Measurements from ENCODE around the gene WEE1.

Gene WEE1

DNA sequence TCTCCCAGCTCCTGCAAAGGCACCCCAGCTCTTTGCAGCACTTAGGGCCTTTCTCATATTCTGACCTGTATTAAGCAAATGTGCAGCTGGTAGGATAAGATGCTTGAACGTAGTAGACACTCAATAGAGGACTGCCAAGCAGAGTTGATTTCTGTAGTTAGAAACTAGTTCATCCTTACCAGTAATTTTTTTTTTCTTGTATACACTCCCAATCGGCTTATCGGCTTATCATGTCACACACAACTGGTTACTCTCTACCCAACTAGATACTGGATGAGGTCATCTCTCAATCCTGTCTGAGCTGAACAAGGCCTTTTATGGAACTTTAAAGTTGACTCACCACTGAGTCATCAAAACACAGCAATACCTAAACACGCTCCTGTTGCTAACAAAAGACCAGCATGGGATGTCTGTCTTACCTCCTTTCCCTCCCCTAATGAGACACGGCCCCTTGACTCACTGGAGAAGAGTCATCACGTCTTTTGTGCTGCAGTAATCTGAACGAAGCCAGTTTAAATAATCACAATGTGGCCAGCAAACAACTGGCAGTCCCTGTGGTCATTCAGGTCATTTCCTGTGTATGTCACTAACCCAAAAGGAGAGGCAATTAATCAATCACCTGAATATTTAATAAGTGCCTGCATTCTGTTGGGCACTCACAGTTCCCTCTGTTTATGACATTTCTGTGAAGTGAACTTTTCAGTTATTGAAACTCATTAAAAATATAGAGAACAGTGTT lies 7.5 kb upstream of the WEE1 start:
- FAIRE-seq, result peak; percentile 78
- DNase-seq (ENCODE audit: extremely low spot score, insufficient read length, low read depth), result no peak

DNA sequence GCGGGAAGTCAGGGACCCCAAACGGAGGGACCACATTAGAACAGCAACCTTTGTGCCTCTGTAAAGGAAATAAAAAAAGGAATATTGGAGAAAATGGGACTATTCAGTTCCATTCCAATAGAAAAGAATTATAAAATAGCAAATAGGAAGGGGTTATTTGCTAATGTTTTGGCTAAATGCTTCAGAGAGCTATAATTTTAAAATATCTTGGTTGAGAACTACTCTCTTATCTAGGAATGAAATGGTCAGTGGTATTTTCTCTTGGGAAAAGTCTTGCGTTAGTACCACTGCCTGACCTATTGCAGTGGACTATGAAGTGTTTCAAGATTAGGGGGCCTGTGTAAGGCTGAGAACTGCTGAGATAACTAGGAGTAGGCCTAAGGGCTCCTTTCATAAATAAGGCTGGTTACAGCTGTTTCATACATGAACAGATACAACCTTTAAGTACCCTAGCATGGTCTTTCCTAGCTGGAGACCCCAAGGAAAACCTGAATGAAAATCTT lies 6.9 kb upstream of the WEE1 start:
- no peak for DNase-seq (ENCODE audit: extremely low spot score, insufficient read length, low read depth)
- no peak for FAIRE-seq

DNA sequence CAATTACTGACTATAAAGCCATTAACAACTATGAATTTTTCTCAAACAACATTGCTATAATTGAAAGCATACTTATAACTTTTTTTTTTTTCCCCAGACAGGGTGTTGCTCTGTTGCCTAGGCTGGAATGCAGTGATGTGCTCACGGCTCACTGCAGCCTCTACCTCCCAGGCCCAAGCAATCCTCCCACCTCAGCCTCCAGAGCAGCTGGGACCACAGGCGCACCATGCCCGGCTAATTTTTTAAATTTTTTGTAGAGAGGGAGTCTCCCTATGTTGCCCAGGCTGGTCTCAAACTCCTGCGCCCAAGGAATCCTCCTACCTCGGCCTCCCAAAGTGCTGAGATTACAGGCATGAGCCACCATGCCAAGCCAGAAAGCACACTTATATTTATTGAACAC lies 6.1 kb upstream of the WEE1 start:
- DNase-seq (ENCODE audit: extremely low spot score, insufficient read length, low read depth), result no peak
- FAIRE-seq, result no peak

DNA sequence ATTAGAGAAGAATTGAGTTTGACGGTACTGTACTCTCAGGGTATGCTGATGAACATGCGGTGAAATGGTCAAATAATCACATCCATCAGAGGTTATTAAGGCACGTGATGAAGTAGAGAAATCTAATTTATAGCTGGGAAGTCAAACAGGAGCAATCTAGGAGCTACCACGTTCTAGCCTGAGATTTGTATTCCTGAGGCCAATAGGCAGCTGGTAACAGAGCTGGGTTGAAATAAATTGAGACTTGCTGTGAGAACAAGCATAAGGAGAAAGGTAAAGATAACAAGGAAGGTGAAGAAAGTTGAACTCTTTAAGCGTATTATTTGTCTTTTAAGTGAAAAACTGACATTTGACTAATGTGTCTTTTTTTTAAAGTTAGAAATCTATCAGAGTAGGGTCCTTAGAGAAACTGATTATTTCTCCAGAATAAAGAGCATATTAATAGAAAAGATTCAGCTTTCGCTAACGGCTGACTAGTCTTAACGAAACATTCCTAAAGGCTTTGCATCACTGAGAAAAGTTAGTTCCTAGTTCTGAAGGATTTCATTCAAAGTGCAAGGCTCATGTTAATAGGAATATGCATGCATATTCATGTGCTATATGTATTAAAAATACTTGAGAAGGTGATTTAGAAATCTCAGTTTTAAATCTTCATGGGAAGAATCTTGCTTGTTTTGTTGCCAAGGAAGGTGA lies 5.2 kb upstream of the WEE1 start:
- DNase-seq (ENCODE audit: extremely low spot score, insufficient read length, low read depth) (no peak), FAIRE-seq (no peak)

DNA sequence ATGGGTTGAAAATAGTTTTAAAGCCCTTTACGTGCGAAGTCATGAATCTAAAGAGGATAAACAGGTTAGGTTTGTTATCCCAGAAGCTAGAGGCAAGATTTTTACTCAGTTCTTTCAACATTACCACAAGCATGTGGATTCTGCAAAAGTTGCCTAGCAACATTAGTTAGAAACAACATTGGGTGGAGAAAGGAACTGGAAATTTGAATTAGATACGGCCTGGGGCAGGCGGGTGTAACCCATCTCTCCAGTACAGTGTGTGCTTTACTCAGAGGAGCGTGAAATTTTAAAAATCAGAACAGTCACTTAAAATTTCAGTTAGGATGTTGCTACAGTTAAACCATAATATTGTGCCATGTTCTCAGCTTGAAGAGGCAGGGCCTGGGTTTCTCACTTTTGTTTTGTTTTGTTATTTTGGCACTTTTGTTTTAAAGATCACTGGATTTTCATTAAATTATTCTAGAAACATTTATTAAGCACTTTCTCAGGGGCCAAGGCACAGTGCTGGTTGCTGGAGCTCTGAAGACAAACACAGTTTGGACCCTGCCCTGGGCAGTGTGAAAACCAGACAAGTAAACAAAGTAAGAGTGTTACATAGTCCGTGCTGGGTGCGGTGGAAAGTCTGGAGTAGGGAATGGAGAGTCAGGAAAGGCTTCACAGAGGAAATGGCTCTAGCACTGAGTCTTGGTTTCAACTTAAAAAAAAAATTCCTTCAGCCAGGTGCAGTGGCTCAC lies 4.4 kb upstream of the WEE1 start:
- no peak for FAIRE-seq
- DNase-seq (ENCODE audit: extremely low spot score, insufficient read length, low read depth), result no peak

DNA sequence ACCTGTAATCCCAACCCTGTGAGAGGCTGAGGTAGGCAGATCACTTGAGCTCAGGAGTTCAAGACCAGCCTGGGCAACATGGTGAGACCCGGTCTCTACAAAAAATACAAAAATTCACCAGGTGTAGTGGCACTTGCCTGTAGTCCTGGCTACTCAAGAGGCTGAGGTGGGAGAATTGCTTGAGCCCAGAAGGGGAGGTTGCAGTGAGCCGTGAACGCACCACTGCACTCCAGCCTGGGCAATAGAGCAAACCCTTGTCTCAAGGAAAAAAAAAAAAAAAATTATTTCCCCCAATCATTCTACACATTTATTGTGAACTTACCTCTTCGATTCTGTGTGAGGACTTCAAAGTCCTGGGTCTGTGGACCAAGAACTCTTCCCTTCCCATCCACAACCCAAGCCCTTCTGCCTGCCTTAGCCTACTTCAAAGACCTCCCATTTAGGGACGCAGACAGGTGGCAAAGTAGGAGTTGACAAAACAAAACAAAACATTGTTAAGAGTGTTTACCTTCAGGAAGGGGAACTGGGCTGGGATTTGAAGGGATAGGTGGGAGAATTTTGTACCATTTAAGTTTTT lies 3.8 kb upstream of the WEE1 start:
- FAIRE-seq, result no peak
- DNase-seq (ENCODE audit: extremely low spot score, insufficient read length, low read depth), result no peak

DNA sequence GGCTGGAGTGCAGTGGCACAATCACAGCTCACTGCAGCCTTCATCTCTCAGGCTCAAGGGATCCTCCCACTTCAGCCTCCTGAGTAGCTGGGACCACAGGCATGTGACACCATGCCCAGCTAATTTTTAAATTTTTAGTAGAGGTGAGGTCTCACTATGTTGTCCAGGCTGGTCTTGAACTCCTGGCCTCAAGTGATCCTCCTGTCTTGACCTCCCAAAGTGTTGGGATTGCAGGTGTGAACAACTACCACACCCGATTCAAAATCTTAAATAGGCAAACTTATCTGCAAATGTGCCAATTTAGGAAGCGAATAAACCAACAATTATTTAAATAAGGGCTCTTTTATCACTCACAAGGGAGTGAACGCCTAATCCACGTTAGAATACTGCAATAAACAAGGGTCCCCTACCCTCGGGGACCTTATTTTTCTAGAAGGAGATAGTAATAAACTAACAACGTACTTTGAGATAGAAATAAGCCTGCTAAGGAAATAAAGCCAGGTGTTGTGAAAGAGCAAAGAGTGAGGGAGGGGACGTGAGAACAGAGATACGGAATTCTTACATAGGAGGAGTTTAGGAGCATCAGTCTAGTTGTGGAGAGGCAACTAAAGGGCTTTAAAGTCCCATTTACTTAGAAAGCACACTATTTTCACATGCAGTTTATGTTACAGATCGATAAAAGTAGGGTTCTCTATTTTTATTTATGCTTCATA lies 3.0 kb upstream of the WEE1 start:
- no peak for FAIRE-seq

DNA sequence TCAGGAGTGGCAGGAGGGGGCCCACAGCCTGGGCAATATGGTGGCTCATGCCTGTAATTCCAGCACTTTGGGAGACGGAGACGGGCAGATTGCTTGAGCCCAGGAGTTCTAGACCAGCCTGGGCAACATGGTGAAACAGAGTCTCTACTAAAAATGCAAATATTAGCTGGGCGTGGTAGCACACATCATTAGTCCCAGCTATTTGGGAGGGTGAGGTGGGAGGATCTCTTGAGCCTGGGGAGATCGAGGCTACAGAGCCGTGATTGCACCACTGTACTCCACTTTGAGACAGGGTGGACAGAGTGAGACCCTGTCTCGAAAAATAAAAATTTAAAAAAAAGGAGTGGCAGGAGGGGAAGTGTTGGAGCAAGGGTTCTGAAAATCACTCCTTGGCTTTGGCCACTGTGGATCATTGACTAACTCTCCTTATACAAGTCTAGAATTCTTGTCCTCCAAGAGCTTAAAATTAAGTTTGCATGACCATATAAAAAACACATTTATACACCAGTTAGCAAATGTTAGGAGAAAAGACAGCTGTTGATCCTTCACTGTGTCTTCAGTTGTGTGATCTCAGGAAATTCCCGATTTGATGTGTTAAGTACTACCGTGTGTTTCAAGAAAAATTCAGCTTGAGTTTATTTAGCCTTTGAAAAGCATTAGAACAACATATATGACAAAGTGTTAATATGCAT lies 2.3 kb upstream of the WEE1 start:
- FAIRE-seq (no peak), DNase-seq (ENCODE audit: extremely low spot score, insufficient read length, low read depth) (no peak)

More for the DNA sequence above, 3.0 kb upstream of the WEE1 start:
- DNase-seq (ENCODE audit: extremely low spot score, insufficient read length, low read depth), result no peak

DNA sequence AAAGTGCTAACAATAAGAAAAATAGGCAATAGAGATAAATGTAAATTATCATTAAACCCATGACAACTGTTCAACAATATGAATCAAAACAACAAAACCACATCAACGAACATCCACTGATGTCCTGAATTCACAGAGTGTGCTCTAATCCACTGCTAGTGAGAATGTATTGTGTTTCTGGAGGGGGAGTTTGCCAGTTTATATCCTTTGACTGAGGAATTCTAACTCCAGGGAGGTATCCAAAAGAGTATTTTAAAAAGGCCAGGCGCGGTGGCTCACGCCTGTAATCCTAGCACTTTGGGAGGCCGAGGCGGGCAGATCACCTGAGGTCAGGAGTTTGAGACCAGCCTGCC lies 1.7 kb upstream of the WEE1 start:
- DNase-seq (ENCODE audit: extremely low spot score, insufficient read length, low read depth), result no peak
- FAIRE-seq, result no peak

DNA sequence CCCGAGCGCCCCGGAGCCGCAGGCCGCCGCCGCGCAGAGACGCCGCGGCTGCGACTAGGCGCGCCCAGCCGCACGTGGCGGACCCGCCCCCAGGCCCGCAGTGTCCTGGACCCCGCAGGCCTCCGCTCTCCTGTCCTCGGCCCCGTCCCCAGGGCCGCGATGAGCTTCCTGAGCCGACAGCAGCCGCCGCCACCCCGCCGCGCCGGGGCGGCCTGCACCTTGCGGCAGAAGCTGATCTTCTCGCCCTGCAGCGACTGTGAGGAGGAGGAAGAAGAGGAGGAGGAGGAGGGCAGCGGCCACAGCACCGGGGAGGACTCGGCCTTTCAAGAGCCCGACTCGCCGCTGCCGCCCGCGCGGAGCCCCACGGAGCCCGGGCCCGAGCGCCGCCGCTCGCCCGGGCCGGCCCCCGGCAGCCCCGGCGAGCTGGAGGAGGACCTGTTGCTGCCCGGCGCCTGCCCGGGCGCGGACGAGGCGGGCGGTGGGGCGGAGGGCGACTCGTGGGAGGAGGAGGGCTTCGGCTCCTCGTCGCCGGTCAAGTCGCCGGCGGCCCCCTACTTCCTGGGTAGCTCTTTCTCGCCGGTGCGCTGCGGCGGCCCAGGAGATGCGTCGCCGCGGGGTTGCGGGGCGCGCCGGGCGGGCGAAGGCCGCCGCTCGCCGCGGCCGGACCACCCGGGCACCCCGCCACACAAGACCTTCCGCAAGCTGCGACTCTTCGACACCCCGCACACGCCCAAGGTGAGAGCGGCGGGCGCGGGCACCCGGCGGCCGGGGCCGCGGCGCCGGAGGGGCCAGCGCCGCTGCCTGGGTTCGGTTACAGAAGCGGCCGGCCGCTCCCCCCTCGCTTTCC lies 528 bp downstream of the WEE1 start:
- FAIRE-seq, result no peak
- DNase-seq (ENCODE audit: extremely low spot score, insufficient read length, low read depth), result no peak

DNA sequence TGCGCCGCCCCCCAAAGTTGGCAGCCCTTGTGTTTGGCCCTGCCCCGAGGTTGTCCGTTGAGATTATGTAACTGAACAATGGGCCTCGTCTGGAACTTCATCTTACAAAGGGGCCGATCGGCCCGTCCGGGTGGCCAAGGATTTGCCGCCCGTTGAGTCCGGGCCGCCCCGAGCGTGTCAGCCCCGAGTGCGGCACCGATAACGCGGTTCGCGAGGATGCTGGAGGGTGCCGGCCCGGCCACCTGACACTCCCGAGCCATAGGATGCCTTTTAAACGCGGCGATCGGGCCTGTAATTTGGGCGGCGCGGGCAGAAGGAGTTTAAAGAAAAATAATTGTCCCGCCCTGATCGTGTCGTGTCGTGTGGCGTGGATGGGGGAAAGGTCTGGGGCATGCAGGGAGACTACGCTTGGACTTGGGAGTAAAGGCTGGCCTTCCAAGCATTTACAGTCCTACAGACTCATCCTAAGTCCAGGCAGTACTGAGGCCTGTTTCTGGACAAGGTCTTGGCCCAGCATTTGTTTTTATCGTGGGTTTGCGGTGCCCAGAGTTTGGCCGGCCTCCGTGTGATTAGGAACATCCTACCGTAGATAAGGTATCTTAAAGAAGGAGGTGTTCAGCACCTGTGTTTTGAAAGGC lies 1.3 kb downstream of the WEE1 start:
- no peak for FAIRE-seq

DNA sequence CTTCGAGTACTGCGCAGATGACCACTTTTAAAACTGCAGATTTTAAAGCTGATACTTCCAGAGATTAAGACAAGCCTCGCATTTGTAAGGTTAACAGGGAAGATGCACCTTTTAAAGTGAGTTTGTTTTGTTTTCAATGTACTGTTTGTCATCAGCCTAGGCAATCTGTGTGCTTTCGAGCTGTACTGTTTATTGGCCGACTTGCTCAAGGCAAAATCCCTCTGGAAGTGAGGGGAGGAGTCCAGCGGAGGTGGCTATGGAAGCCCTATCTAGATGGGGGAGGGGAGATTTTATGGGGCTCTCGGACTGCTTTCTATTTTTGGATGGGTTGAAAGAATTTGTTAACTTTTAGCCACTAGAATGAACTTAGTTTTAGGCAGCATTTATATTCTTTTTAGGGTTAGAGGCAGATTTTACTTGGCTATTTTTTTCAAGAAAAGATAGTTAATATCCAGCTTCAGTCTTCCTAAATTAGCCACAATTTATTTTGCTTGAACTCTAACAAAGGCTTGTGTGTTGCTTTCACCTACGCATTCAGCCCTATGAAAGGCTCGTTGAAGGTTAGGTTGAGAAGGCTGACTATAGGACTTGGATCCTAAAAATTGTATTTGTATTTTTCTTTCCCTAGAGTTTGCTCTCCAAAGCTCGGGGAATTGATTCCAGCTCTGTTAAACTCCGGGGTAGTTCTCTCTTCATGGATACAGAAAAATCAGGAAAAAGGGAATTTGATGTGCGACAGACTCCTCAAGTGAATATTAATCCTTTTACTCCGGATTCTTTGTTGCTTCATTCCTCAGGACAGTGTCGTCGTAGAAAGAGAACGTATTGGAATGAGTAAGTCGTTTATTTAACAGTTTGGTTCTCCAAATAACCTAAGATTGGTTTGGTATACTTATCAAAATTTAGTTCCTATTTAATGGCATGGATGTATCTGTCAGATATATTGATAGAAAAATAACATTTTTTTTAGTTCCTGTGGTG lies 2.1 kb downstream of the WEE1 start:
- no peak for FAIRE-seq
- no peak for DNase-seq (ENCODE audit: extremely low spot score, insufficient read length, low read depth)

More for the DNA sequence above, 1.3 kb downstream of the WEE1 start:
- no peak for DNase-seq (ENCODE audit: extremely low spot score, insufficient read length, low read depth)

DNA sequence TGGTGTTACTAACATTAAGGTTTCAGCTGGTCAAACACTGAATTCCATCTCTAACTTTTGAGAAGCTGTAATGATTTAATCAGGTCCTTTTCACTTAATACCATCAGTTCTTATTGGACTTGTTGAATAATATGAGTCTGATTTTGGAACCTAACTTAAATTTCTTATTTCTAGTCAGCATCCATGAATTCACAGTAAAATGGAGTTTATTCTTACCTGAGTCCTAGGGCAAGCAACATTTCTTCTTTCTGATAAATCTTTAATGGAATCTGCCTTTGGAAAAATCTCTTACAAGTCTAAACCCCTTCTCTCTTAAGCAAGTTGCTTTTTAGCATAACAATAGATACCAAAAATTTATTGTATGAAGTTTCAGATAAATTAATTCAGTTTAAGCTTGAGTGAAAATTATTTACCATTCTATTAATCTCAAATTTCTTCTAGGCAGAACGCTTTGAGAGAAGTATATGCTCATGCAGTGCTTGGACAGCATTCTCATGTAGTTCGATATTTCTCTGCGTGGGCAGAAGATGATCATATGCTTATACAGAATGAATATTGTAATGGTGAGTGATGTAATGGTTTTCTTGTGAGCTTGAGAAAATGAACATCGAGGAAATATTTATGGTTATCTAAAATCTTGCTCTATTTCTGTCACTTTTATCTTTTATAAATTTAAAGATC lies 3.4 kb downstream of the WEE1 start:
- DNase-seq (ENCODE audit: extremely low spot score, insufficient read length, low read depth) (no peak), FAIRE-seq (no peak)

DNA sequence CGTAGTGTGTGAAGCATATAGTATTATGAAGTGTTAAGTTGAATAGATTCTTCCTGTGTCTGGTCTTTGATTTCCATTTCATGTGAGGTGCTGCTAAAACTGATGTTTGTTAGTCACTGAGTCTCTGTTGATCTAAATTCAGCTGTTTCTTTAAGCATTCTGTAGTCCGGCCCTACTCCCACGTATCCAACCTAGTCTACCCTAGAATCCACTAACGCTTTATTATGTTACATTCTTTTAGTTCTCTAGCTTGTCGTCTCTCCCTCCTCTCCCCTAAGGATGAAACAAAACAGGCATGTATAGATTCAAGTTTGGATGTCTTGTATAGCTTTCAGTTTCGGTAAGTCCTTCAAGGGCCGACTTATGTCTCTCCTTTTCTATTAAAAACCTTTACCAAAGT lies 4.1 kb downstream of the WEE1 start:
- DNase-seq (ENCODE audit: extremely low spot score, insufficient read length, low read depth) (no peak), FAIRE-seq (peak; percentile 73)

DNA sequence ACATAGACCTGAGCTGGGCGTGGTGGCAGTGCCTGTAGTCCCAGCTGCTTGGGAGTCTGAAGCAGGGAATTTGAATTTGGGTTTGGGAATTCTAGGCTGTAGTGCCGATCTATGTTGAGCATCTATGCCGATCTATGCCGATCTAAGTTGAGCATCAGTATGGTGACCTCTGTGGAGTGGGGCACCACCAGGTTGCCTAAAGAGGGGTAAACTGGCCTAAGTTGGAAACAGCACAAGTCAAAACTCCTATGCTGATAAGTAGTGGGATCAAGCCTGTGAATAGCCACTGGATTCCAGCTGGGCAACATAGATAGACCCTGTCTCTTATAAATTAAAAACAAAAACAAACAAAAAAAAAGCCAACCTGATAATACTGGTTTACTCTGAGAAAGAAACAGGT lies 7.4 kb downstream of the WEE1 start:
- DNase-seq (ENCODE audit: extremely low spot score, insufficient read length, low read depth), result no peak
- no peak for FAIRE-seq

DNA sequence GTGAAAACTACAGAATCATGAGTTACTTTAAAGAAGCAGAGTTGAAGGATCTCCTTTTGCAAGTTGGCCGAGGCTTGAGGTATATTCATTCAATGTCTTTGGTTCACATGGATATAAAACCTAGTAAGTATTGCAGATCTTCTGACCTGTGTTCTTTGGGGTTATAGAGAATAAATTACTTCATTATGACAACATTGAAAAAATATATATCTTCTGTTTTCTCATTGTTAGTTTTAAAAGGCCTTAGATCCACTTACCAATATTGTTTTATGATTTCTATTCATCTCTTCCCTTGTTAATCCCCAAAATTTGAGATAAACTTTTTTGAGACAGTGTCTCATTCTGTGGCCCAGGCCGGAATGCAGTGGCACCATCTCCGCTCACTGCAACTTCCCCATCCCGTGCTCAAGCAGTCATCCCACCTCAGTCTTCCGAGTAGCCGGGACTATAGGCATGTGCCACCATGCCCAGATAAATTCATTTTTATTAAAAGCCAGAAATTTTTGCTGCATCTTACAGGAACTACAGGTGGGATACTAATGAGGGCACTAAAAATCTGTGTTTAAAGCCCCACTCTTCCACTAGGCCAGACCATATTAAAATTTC lies 8.2 kb downstream of the WEE1 start:
- no peak for FAIRE-seq
- DNase-seq (ENCODE audit: extremely low spot score, insufficient read length, low read depth), result no peak

All from GM18507 (cell line).